ENCODE data around the gene PRSS37.
"Not testable (repeated sequence)": the region's sequence is repeated elsewhere in the genome, so short reads cannot be mapped to it uniquely, and the experiment has no call there.

Gene PRSS37

GRCh38 chr7:141841385-141841784, at the start of gene PRSS37:
Gene PRSS37, minus strand, starts transcription at chr7:141841485. Its CDS starts 436 bp downstream, at chr7:141841049.
- no peak for DNase-seq (ENCODE audit: low read depth, low spot score)

- DNase-seq (ENCODE audit: low read depth, low spot score): no peak
Observed at GRCh38 chr7:141889321-141889720, 48.0 kb upstream of the PRSS37 start.

DNA sequence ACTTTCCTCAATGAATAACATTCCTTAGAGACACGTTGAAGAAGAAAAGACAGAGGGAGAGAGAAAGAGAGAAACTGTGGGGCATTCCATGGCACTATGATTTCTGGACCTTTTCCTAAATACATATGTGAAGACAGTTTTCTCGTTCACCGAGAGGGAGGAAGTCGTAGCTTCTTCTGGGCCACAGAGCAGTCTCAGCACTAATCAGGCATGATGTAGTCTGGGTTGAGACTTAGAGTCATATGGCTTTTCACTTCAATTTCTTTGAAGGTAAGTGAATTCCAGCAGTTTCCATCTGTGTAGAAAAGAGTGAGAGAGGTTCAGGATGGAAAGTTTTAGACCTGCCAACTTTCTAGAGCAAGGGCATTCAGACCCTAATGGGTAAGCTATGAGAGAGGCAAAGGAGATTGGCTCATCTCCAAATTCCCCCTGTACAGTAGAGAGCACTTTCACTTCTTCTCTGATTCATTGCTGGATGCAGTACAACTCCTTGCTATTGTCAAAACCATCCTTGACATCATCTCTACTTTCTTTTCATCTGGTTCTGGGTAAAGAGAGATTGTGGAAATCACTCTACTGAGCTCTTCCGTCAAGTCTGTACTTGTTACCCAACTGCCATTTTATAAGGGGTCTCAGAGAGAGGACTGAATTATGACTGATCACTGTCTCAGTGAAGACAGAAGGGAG, 43.4 kb upstream of the PRSS37 start:
- DNase-seq (ENCODE audit: low read depth, low spot score): no peak

- DNase-seq (ENCODE audit: low read depth, low spot score): no peak
Observed at GRCh38 chr7:141880960-141881359, 39.7 kb upstream of the PRSS37 start.

DNA sequence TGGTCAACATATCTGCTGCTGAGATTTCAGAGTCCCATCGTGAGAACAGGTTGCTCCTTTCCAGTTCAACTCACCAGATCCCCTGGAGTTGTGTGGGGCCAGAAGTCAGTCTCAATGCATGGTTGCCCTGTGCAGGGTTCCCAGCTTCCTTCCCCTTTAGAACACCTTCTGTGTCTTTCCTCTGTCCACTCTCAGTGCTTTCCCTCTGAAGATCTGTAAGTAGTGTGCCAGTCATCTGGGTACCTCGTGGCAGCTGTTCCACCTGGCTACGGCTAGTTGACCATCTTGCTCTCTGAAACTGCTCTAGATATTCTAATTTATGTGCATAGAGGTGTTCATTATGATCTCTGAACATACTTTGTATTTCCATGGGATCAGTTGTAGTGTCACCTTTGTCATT, 36.1 kb upstream of the PRSS37 start:
- DNase-seq (ENCODE audit: low read depth, low spot score): no peak

DNA sequence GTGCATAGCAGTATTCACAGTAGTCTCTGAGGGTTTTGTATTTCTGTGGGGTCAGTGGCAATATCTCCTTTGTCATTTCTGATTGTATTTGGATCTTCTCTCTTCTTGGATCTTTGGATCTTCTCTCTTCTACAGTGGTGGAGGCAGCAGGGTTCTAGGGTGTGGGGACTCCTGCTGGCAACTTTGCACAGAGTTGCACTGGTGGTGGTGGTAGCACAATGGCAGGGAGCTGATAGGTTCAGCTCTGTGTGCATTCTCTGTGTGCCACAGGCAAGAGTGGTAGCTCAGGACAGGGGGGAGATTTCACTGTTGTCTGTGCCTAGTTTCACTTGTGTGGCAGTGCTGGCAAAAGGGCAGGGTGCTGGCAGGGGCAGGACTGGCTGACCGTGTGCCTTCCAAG, 35.1 kb upstream of the PRSS37 start:
- DNase-seq (ENCODE audit: low read depth, low spot score): no peak

DNA sequence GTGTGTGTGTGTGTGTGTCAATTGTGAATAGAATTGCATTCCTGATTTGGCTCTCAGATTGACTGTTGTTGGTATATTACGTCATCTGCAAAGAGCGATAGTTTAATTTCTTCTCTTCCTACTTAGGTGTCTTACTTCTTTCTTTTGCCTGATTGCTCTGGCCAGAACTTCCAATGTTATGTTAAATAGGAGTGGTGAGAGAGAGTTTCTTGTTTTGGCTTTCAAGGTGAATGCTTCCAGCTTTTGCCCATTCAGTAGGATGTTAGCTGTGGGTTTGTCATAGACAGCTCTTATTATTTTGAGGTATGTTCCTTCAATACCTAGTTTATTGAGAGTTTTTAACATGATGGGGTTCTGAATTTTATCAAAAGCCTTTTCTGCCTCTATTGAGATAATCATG, 34.2 kb upstream of the PRSS37 start:
- no peak for DNase-seq (ENCODE audit: low read depth, low spot score)

DNA sequence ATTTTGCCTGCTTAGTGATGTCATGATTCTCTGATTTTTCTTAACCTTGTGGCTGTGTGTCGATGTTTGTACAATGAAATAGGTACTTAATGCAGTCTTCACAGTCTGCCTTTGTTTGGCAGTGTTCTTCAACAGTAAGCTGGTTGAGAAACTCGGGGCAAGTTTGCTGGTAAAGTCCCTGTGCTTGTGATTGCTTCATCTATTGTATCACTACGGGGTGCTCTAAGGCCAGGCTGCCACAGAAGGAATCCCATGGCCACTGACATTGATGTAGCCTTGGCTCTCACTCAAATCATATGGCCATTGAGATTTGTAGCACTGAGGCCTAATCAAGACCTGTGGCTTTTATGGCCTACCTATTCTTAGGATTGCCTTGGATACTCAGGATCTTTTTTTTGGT, 33.5 kb upstream of the PRSS37 start:
- no peak for DNase-seq (ENCODE audit: low read depth, low spot score)

- no peak for DNase-seq (ENCODE audit: low read depth, low spot score)
Observed at GRCh38 chr7:141872931-141873330, 31.6 kb upstream of the PRSS37 start.

DNA sequence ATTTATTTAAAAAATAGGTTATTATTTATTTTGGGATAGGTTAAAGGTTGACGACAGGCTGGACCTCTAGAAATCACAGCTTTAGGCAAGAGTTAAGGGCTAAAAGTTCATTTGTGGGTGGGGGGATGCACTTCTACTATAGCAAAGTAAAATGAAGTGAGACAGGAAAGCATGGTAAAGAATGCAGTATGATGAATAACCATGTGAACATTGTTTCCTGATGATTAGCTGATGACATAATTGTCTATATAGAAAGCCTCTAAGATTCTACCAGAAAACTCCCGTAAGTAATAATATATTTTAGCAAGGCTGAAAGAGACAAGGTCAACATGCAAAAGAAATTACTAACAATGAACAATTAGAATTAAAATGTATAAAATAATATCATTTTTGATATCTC, 25.7 kb upstream of the PRSS37 start:
- DNase-seq (ENCODE audit: low read depth, low spot score): no peak

GRCh38 chr7:141864765-141865447, 23.6 kb upstream of the PRSS37 start:
- no peak for DNase-seq (ENCODE audit: low read depth, low spot score)

GRCh38 chr7:141860207-141860606, 18.9 kb upstream of the PRSS37 start:
- DNase-seq (ENCODE audit: low read depth, low spot score): no peak

GRCh38 chr7:141847996-141848395, 6.7 kb upstream of the PRSS37 start:
- DNase-seq (ENCODE audit: low read depth, low spot score): no peak

DNA sequence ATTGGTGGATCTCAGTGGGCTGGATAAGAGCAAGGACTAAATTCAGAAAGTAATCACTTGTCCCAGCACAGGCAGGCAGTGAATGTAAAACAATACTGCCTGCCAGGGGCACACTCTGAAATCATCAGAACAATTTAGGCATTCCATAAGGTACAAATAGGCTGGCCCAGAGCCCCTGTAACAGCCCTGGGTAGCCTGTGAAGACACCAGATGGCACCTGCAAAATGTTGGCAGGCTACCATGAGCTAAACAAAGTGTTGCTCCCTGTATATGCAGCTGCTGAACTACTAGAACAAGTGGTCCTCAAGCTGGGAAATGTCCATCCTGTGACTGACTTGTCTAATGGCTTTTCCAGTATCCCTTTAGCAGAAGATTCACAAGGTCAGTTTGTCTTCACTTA, 3.0 kb upstream of the PRSS37 start:
- no peak for DNase-seq (ENCODE audit: low read depth, low spot score)

- no peak for DNase-seq (ENCODE audit: low read depth, low spot score)
Observed at GRCh38 chr7:141842904-141843303, 1.6 kb upstream of the PRSS37 start.

- DNase-seq (ENCODE audit: low read depth, low spot score): no peak
Observed at GRCh38 chr7:141840708-141841107, 577 bp downstream of the PRSS37 start.

DNA sequence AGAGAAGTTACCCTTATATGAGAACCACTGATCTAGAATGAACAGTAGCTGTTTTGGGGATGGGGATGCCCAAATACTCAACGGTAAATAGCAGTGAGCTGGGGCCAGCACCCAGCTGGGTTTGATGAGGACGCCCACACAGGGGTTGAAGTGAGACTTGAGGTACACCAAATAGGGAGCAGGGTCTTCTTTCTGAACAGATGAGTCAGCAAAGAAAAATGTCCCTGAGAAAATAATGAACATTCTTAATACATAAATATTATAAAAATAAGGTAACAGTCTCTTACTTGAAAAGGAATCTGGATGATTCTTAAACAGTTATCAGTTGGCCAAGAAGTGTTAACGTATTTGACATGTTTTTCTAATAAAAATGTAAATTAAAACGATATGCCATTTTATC, 2.0 kb downstream of the PRSS37 start:
- DNase-seq (ENCODE audit: low read depth, low spot score): no peak

DNA sequence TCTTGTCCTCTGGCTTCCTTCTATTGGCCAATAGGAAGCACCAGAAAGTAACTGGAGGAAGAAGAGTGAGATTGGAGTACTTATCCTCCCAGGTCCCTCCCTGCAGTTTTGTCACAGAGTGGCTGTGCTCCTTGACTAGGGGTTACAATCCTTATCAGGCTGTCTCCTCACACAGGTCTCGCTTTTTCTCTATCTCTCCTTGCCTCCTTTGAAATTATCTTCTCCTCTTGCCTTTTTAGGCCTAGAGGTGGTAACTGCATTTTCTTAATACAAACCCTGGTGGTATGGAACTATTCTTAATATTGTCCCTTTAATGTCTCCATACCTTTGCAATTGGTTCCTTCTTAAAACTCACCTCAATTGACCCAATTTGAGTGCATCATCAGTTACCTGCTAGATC, 2.7 kb downstream of the PRSS37 start:
- no peak for DNase-seq (ENCODE audit: low read depth, low spot score)

GRCh38 chr7:141837683-141838082, 3.6 kb downstream of the PRSS37 start:
- DNase-seq (ENCODE audit: low read depth, low spot score): no peak

GRCh38 chr7:141822432-141822831, 18.9 kb downstream of the PRSS37 start:
- not testable (repeated sequence) for DNase-seq (ENCODE audit: low read depth, low spot score)

GRCh38 chr7:141820067-141820466, 21.2 kb downstream of the PRSS37 start:
- no peak for DNase-seq (ENCODE audit: low read depth, low spot score)

DNA sequence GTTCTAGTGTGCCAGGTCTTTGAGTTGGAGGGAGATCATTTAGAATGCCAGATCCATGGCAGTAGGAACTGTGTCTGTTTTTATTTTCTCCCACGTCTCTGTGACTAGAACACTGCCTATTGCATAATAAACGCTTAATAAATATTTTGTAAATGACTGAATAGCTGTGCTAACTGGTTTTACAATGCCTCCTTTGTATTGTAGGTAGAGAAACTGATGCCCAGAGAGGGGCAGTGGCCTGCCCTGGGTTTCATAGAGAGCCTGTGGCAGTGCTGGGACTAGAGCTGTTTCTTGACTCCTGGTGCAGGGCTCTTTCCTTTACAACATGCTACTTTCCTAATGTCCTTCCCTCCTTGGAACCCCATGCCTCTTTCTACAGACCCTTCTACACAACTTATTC, 48.8 kb downstream of the PRSS37 start:
- DNase-seq (ENCODE audit: low read depth, low spot score): no peak

DNA sequence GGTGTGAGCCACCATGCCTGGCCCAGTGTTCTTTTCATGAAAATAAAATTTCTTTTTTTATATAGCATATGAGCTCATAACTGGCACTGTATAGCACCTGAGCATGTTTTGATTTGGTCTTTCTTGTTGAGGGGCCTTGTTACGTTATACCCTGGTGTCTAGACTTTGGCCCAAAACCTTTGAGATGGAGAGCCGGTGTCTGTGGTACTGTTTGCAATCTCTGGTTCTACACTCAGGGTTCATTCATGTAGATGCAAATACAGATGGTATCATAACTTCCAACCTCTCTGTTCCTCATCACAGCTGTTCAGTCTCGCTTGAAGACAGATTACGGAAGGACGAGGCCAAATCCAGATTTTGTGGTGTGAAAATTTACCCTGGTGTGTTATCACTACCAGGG, 51.4 kb downstream of the PRSS37 start, which contains the start of gene TAS2R5:
Gene TAS2R5 (plus strand): TSS at position 301 of the 400 bp plus-strand sequence. CDS start 145 bp downstream, outside the sequence.
- DNase-seq (ENCODE audit: low read depth, low spot score): no peak

Data from activated CD4-positive, CD25-positive, alpha-beta regulatory T cell treated with anti-CD3 and anti-CD28 coated beads, Interleukin-2, amount 50 U/mL, for 16 hours (primary cell).